ENCODE results near the gene QRICH1.

QRICH1 gene

DNA sequence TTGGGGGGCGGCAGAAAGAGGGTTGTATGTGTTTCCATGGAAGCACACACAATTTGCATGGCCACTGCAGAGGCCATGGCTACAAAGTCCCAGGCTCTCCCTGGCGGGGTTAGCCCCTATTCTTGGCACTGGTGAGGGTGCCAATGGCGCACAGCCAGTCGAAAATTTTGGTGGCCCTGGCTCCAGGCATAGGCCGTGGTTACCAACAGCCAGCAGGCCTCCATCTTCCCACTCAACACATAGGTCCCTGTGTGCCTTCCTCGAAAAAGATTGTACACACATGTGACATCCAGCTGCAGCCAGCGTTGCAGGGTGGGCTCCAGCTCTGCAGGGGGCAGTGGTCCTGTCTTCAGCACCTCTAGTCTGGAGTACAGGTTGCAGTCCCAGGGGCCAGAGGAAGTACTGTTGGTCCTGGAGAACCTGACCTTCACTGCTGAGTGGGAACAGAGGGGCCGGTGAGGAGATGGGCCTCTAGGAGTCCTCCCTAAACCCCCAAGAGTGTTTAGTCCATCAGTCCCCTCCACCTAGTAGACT, 96.7 kb downstream of the QRICH1 start:
- TF ChIP-seq EZH2phosphoT487 (conservative IDR thresholded peaks at IDR 0.05; ENCODE audit: low read length) = no peak
- TF ChIP-seq, protein P1, sequence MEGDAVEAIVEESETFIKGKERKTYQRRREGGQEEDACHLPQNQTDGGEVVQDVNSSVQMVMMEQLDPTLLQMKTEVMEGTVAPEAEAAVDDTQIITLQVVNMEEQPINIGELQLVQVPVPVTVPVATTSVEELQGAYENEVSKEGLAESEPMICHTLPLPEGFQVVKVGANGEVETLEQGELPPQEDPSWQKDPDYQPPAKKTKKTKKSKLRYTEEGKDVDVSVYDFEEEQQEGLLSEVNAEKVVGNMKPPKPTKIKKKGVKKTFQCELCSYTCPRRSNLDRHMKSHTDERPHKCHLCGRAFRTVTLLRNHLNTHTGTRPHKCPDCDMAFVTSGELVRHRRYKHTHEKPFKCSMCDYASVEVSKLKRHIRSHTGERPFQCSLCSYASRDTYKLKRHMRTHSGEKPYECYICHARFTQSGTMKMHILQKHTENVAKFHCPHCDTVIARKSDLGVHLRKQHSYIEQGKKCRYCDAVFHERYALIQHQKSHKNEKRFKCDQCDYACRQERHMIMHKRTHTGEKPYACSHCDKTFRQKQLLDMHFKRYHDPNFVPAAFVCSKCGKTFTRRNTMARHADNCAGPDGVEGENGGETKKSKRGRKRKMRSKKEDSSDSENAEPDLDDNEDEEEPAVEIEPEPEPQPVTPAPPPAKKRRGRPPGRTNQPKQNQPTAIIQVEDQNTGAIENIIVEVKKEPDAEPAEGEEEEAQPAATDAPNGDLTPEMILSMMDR (IDR thresholded peaks at IDR 0.05; ENCODE audit: insufficient read depth, low read length, poor library complexity, severe bottlenecking) = no peak
- H3K27me3 ChIP-seq (ENCODE audit: low read length) = no peaks in the 10 kb centered on the region

DNA sequence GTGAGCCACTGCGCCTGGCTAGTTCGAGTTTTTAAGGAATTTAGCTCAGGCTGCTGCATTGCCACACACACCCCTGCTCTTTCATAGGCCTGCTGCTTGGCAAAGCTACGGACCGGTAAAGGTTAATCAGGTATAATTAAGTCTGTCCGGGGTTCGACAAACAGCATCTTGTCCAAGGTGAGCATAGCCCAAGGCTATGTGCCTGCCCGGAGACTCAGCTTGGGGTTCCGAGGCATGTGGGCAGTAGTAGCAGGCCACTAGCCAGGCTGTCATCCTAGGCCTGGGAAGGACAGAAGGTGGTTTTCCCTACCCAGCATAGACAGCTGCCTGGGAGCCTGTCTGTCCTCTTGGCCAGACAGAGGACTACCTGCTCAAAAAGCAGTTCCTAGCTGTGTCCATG, 97.2 kb downstream of the QRICH1 start:
- H3K36me3 ChIP-seq (ENCODE audit: low read length) = no peaks in the 10 kb centered on the region
- no peak overlapping the region for H2AFZ ChIP-seq (ENCODE audit: low read depth, low read length, severe bottlenecking)
- no peaks in the 10 kb centered on the region for H3K9me2 ChIP-seq (replicated peaks; ENCODE audit: insufficient read depth, low read length)
- H3K79me2 ChIP-seq (ENCODE audit: insufficient read depth, low read length) = peaks cover 4% of the 10 kb centered on the region; the same call in 1 of the 2 replicates
- no peak overlapping the region for H3K4me3 ChIP-seq (ENCODE audit: insufficient read depth, low read length, poor library complexity, severe bottlenecking)
- H3K9ac ChIP-seq (ENCODE audit: low read length) = no peak overlapping the region
- no peak overlapping the region for H3K27ac ChIP-seq (ENCODE audit: low read depth, low read length)
- H4K20me1 ChIP-seq (ENCODE audit: low read depth, low read length) = no peaks in the 10 kb centered on the region
- no peak overlapping the region for H3K4me2 ChIP-seq (ENCODE audit: low read depth, low read length, poor library complexity, severe bottlenecking)
- H3K9me3 ChIP-seq (ENCODE audit: insufficient read depth, low read length) = no peaks in the 10 kb centered on the region
- no peak for TF ChIP-seq EZH2phosphoT487 (conservative IDR thresholded peaks at IDR 0.05; ENCODE audit: low read length)
- TF ChIP-seq, protein P1 (IDR thresholded peaks at IDR 0.05; ENCODE audit: insufficient read depth, low read length, poor library complexity, severe bottlenecking) = no peak
- no peaks in the 10 kb centered on the region for H3K27me3 ChIP-seq (ENCODE audit: low read length)
- H3F3A ChIP-seq (ENCODE audit: insufficient read depth) = no peaks in the 10 kb centered on the region

More for the DNA sequence above, 96.7 kb downstream of the QRICH1 start:
- H3K36me3 ChIP-seq (ENCODE audit: low read length) = no peaks in the 10 kb centered on the region
- H3F3A ChIP-seq (ENCODE audit: insufficient read depth) = no peaks in the 10 kb centered on the region
- no peaks in the 10 kb centered on the region for H3K79me2 ChIP-seq (ENCODE audit: insufficient read depth, low read length)
- no peak overlapping the region for H3K4me2 ChIP-seq (ENCODE audit: low read depth, low read length, poor library complexity, severe bottlenecking)
- no peak overlapping the region for H3K9ac ChIP-seq (ENCODE audit: low read length)
- no peak overlapping the region for H3K4me3 ChIP-seq (ENCODE audit: insufficient read depth, low read length, poor library complexity, severe bottlenecking)
- no peak overlapping the region for H2AFZ ChIP-seq (ENCODE audit: low read depth, low read length, severe bottlenecking)
- no peak overlapping the region for H3K27ac ChIP-seq (ENCODE audit: low read depth, low read length)
- H3K9me2 ChIP-seq (replicated peaks; ENCODE audit: insufficient read depth, low read length) = no peaks in the 10 kb centered on the region
- no peaks in the 10 kb centered on the region for H4K20me1 ChIP-seq (ENCODE audit: low read depth, low read length)
- H3K9me3 ChIP-seq (ENCODE audit: insufficient read depth, low read length) = no peaks in the 10 kb centered on the region

DNA sequence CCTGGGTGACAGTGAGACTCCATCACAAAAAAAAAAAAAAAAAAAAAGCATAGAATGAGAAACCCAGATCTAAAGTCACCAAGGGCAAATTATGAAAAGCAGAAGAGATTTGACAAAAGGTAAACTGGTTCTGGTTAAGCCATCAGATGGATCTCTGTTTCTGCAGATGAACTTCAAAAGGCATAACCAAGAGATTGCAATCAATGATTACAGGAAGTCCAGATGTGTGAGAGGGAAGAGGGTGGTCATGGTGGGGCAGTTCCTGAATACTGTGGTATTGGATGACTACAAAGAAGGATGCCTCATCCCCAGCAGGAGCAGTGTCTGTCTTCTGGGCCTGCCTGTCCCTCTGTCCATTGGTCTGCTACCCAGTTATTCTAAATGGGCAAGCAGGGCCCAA, 100.0 kb downstream of the QRICH1 start:
- Histone ChIP-seq H3K4me3 (ENCODE audit: insufficient read depth, low read length, poor library complexity, severe bottlenecking) (no peak overlapping the region), H2AFZ (ENCODE audit: low read depth, low read length, severe bottlenecking) (no peak overlapping the region), H3K4me2 (ENCODE audit: low read depth, low read length, poor library complexity, severe bottlenecking) (no peak overlapping the region), H3F3A (ENCODE audit: insufficient read depth) (no peaks in the 10 kb centered on the region), H3K79me2 (ENCODE audit: insufficient read depth, low read length) (peaks cover 20% of the 10 kb centered on the region), H4K20me1 (ENCODE audit: low read depth, low read length) (no peaks in the 10 kb centered on the region), H3K27me3 (ENCODE audit: low read length) (no peaks in the 10 kb centered on the region), H3K36me3 (ENCODE audit: low read length) (no peaks in the 10 kb centered on the region), H3K9me3 (ENCODE audit: insufficient read depth, low read length) (no peaks in the 10 kb centered on the region), H3K27ac (ENCODE audit: low read depth, low read length) (no peak overlapping the region), H3K9me2 (replicated peaks; ENCODE audit: insufficient read depth, low read length) (no peaks in the 10 kb centered on the region), H3K9ac (ENCODE audit: low read length) (no peak overlapping the region)
- no peak for TF ChIP-seq EZH2phosphoT487 (conservative IDR thresholded peaks at IDR 0.05; ENCODE audit: low read length)
- TF ChIP-seq, protein P1 (IDR thresholded peaks at IDR 0.05; ENCODE audit: insufficient read depth, low read length, poor library complexity, severe bottlenecking) = no peak

Measured in SU-DHL-6 (cell line).